K562 (cell line): ENCODE measurements around the gene TRMT2B. TPM values are rescaled to one million over a fixed set of nuclear protein-coding genes. Genes with fewer than 3 reads are reported as not detected.

Experiments
- ATAC-seq: fragments of 200-7000 bp; cut with Tn5 transposase; 3 replicates; pipeline ENCODE4 v1.9.1; 2020; ENCODE audit warnings: moderate library complexity
- BruUV-seq: library from RNA; stranded (reverse); fragments of 400-500 nt; replicated peaks from 2 replicates; lab custom pipeline; 2021; lab: Mats Ljungman, UMichigan
- CTCF ChIA-PET: fragments of 300-600 bp; formaldehyde crosslinking; extraction: SDS; loops from one replicate; lab custom pipeline; 2021; ENCODE audit warnings: low intra/inter-chr PET ratio; lab: Yijun Ruan, JAX
- POLR2A ChIA-PET: fragments of 300-600, 350-650 bp; sonication (Branson Sonifier 250); formaldehyde crosslinking; extraction: SDS; loops from one replicate; lab custom pipeline; 2021; ENCODE audit warnings: antibody characterized with exemption, inconsistent platforms; lab: Yijun Ruan, JAX
- DNase-seq, 4 experiments: peaks; one replicate each; pipeline versions ENCODE4 v3.0.0 to v3.0.0-alpha.2; 2011 to 2018; ENCODE audit warnings: low spot score in 3 of 4, mixed read lengths in 3 of 4; ENCODE audit errors: extremely low read depth in 1 of 4
- FAIRE-seq: peaks from 2 replicates; lab custom pipeline; 2011; peaks lifted over from hg19 to GRCh38; lab: Jason Lieb, UNC
- H2AFZ ChIP-seq: 2 replicates; pipeline ENCODE4 v1.6.0; 2011; ENCODE audit warnings: low read depth, low read length, control low read depth, inconsistent platforms
- H3K27ac ChIP-seq: fragments of 200-600 bp; 3 replicates; pipeline ENCODE4 v1.8.0; 2011; ENCODE audit warnings: low read depth, mild to moderate bottlenecking, control low read depth, inconsistent platforms, low read length, moderate library complexity, mixed read lengths; ENCODE audit errors: extremely low read depth
- H3K27me3 ChIP-seq, 2 experiments: fragments of 300-600 bp in 1 of 2; 2 replicates in 1 of 2; 3 replicates in 1 of 2; pipeline versions ENCODE4 v1.6.0 to v1.8.0; 2011; ENCODE audit warnings: inconsistent platforms in 2 of 2, low read length in 2 of 2, mild to moderate bottlenecking in 1 of 2, mixed read lengths in 1 of 2, moderate library complexity in 1 of 2; ENCODE audit not compliant: control insufficient read depth in 2 of 2, insufficient read depth in 2 of 2
- H3K36me3 ChIP-seq: fragments of 300-600 bp; 3 replicates; pipeline ENCODE4 v1.8.0; 2011; ENCODE audit warnings: mild to moderate bottlenecking, low read length, inconsistent platforms; ENCODE audit not compliant: control insufficient read depth, insufficient read depth
- H3K4me1 ChIP-seq, 2 experiments: fragments of 200-600 bp in 1 of 2; replicated peaks in 1 of 2; 2 replicates in 1 of 2; 3 replicates in 1 of 2; pipeline versions ENCODE4 v1.5.1 to v1.8.0; 2011; ENCODE audit warnings: inconsistent platforms in 2 of 2, low read length in 2 of 2, mild to moderate bottlenecking in 1 of 2, mixed read lengths in 1 of 2, moderate library complexity in 1 of 2; ENCODE audit not compliant: control insufficient read depth in 2 of 2, insufficient read depth in 2 of 2
- H3K4me2 ChIP-seq: 2 replicates; pipeline ENCODE4 v1.6.1; 2011; ENCODE audit warnings: low read length, control low read depth, inconsistent platforms, mixed read lengths; ENCODE audit not compliant: insufficient read depth
- H3K4me3 ChIP-seq: fragments of 200-600 bp; sonication (generic), shearing (Covaris generic); 2 replicates; pipeline ENCODE4 v1.5.1; 2016; ENCODE audit warnings: control low read depth, inconsistent platforms
- H3K79me2 ChIP-seq: fragments of 200-600 bp; 3 replicates; pipeline ENCODE4 v1.8.0; 2011; ENCODE audit warnings: low read length, inconsistent platforms; ENCODE audit not compliant: control insufficient read depth, insufficient read depth
- H3K9ac ChIP-seq, 2 experiments: 2 replicates each; pipeline versions ENCODE4 v1.6.0 to v1.6.1; 2011; ENCODE audit warnings: low read depth in 2 of 2, low read length in 2 of 2, control low read depth in 1 of 2, inconsistent platforms in 1 of 2, mild to moderate bottlenecking in 1 of 2, mixed read lengths in 1 of 2; ENCODE audit not compliant: insufficient read depth in 1 of 2
- H3K9me1 ChIP-seq: one replicate; pipeline ENCODE4 v1.6.0; 2011; ENCODE audit warnings: inconsistent platforms, mild to moderate bottlenecking, low read length, moderate library complexity; ENCODE audit not compliant: control insufficient read depth, insufficient read depth
- H3K9me3 ChIP-seq: replicated peaks from 2 replicates; pipeline ENCODE4 v1.5.1; 2011; ENCODE audit warnings: low read depth, low read length, inconsistent platforms; ENCODE audit not compliant: control insufficient read depth, insufficient read depth
- H4K20me1 ChIP-seq: replicated peaks from 2 replicates; pipeline ENCODE4 v1.6.1; 2011; ENCODE audit warnings: low read length, inconsistent platforms, mixed read lengths; ENCODE audit not compliant: control insufficient read depth, insufficient read depth
- FOXA1 ChIP-seq: fragments of 450-650 bp; IDR thresholded peaks from 2 replicates; pipeline ENCODE4 v1.6.1; 2016; ENCODE audit warnings: mild to moderate bottlenecking, borderline replicate concordance
- GATA2 ChIP-seq: sonication (generic); formaldehyde crosslinking; IDR thresholded peaks from 2 replicates; pipeline ENCODE4 v1.4.0; 2020; ENCODE audit warnings: mild to moderate bottlenecking, missing genetic modification reagents
- HCFC1 ChIP-seq: IDR thresholded peaks from 2 replicates; pipeline ENCODE4 v1.6.1; 2012; ENCODE audit warnings: low read depth, low read length, improper control_type of control experiment
- PHB ChIP-seq: fragments of 250-450 bp; sonication (Bioruptor Pico); IDR thresholded peaks from 2 replicates; pipeline ENCODE4 v1.5.0; 2021
- ZNF24 ChIP-seq: fragments of 450-650 bp; IDR thresholded peaks from 2 replicates; pipeline ENCODE4 v1.6.1; 2016
- WGBS: fragments of 100-300 bp; shearing (Covaris generic); methylation state at CpG from one replicate; pipeline ENCODE4 v1.1.6; 2016; ENCODE audit warnings: low coverage, mixed read lengths; ENCODE audit not compliant: insufficient coverage; ENCODE audit errors: missing lambda C conversion rate; 5-methylcytosine and 5-hydroxymethylcytosine counted together
- in situ Hi-C: fragments of 300-500 bp; cut with MboI; formaldehyde crosslinking; loops from 4 replicates; pipeline ENCODE4 v1.15.0; 2018; ENCODE audit warnings: inconsistent platforms, mixed read lengths
- intact Hi-C: fragments of 100-400 bp; cut with micrococcal nuclease; formaldehyde crosslinking; loops from 2 replicates; pipeline ENCODE4 v1.14.2; 2022
- polyA plus RNA-seq, 8 experiments: library from polyadenylated mRNA; depleted of rRNA in 4 of 8; stranded (reverse) in 5 of 8; unstranded in 3 of 8; fragments of >200 nt; fragmentation: Nextera tagmentation in 2 of 8; fragmentation: Illumina TruSeq in 1 of 8; extraction: Ambion mirVana in 2 of 8; extraction: Trizol in 1 of 8; gene quantifications; 2 replicates each; pipeline versions ENCODE4 v1.2.1 to v1.2.3, GENCODE V29; 2011 to 2014; ENCODE audit warnings: inconsistent platforms in 1 of 8, missing spikeins in 1 of 8
- total RNA-seq, 7 experiments: library from RNA; depleted of rRNA in 6 of 7; stranded (reverse); fragments of >200 nt in 6 of 7; fragmentation: Illumina TruSeq in 2 of 7; extraction: Trizol in 2 of 7; gene quantifications; 2 replicates each; pipeline versions ENCODE4 v1.2.1 to v1.2.3, GENCODE V29; 2011 to 2021; ENCODE audit warnings: low replicate concordance in 1 of 7
- TF ChIP-seq, protein P1 (sequence below), 3 experiments: IDR thresholded peaks in 2 of 3; conservative IDR thresholded peaks in 1 of 3; 2 replicates each; pipeline ENCODE4 v1.5.1; 2011 to 2012; ENCODE audit warnings: low read length in 3 of 3, mild to moderate bottlenecking in 3 of 3, control low read depth in 2 of 3, improper control_type of control experiment in 1 of 3, inconsistent platforms in 1 of 3, low read depth in 1 of 3, mixed read lengths in 1 of 3, moderate library complexity in 1 of 3; ENCODE audit not compliant: insufficient read depth in 2 of 3
- TF ChIP-seq, protein P2 (sequence below): fragments of 150-350 bp; conservative IDR thresholded peaks from 2 replicates; pipeline ENCODE4 v1.6.1; 2014; ENCODE audit warnings: low read length

The TRMT2B gene
- total and polyA plus RNA-seq, 9 of the 15 experiments (the other 6 are each of a cell fraction or from before 2014, with no cell fraction given) = 3.9 to 23.4 (median 18.1) TPM

DNA sequence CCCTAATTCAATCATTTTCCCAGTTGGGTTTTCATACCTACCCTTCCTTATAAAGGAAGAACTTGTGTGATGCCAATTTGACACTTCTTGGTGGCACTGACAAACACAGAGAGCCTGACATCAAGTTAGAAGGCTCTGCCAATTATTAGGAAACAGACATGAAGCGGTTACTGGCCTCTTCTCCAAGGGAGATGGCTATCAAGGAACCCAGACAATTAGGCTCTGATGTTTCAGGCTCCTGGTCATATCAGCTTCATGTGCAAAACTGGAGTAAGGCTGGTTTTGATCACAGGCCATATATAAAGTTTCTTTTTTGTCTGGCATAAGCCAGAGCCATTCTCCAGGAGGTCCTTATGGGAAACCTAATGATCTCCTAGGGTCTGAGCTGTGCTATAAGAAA is 82.0 kb downstream of the TRMT2B start:
- H3K9ac ChIP-seq = no peak overlapping the region
- no peak overlapping the region for H3K4me2 ChIP-seq
- no peak overlapping the region for H3K27ac ChIP-seq
- POLR2A ChIA-PET = no interaction called here
- 0% methylated on average over 1 of the region's 1 CpG for WGBS
- FAIRE-seq (no peak), ATAC-seq (no peak), DNase-seq (no peak)
- no peak for TF ChIP-seq PHB (CRISPR knock-in tag)
- TF ChIP-seq, protein P1, sequence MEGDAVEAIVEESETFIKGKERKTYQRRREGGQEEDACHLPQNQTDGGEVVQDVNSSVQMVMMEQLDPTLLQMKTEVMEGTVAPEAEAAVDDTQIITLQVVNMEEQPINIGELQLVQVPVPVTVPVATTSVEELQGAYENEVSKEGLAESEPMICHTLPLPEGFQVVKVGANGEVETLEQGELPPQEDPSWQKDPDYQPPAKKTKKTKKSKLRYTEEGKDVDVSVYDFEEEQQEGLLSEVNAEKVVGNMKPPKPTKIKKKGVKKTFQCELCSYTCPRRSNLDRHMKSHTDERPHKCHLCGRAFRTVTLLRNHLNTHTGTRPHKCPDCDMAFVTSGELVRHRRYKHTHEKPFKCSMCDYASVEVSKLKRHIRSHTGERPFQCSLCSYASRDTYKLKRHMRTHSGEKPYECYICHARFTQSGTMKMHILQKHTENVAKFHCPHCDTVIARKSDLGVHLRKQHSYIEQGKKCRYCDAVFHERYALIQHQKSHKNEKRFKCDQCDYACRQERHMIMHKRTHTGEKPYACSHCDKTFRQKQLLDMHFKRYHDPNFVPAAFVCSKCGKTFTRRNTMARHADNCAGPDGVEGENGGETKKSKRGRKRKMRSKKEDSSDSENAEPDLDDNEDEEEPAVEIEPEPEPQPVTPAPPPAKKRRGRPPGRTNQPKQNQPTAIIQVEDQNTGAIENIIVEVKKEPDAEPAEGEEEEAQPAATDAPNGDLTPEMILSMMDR (IDR thresholded peaks at IDR 0.05 in 2 of 3, conservative IDR thresholded peaks at IDR 0.05 in 1 of 3; ENCODE audit: insufficient read depth in 2 of 3, low read depth in 1 of 3, low read length in 3 of 3) = no peak
- no peak for TF ChIP-seq FOXA1
- no peak for TF ChIP-seq HCFC1
- no peak for TF ChIP-seq GATA2 (CRISPR knock-in tag)
- no peak for TF ChIP-seq ZNF24
- TF ChIP-seq, protein P2, sequence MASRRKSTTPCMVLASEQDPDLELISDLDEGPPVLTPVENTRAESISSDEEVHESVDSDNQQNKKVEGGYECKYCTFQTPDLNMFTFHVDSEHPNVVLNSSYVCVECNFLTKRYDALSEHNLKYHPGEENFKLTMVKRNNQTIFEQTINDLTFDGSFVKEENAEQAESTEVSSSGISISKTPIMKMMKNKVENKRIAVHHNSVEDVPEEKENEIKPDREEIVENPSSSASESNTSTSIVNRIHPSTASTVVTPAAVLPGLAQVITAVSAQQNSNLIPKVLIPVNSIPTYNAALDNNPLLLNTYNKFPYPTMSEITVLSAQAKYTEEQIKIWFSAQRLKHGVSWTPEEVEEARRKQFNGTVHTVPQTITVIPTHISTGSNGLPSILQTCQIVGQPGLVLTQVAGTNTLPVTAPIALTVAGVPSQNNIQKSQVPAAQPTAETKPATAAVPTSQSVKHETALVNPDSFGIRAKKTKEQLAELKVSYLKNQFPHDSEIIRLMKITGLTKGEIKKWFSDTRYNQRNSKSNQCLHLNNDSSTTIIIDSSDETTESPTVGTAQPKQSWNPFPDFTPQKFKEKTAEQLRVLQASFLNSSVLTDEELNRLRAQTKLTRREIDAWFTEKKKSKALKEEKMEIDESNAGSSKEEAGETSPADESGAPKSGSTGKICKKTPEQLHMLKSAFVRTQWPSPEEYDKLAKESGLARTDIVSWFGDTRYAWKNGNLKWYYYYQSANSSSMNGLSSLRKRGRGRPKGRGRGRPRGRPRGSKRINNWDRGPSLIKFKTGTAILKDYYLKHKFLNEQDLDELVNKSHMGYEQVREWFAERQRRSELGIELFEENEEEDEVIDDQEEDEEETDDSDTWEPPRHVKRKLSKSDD = no peak
- H3K4me1 ChIP-seq = no peaks in the 10 kb centered on the region
- H4K20me1 ChIP-seq = no peaks in the 10 kb centered on the region
- no peak overlapping the region for H2AFZ ChIP-seq
- no peaks in the 10 kb centered on the region for H3K36me3 ChIP-seq
- intact Hi-C loops = no loop called here
- H3K79me2 ChIP-seq = no peaks in the 10 kb centered on the region
- no TSS peak for BruUV-seq
- H3K9me3 ChIP-seq = no peaks in the 10 kb centered on the region
- CTCF ChIA-PET = no interaction called here
- H3K27me3 ChIP-seq = no peaks in the 10 kb centered on the region
- H3K4me3 ChIP-seq = no peak overlapping the region
- no peaks in the 10 kb centered on the region for H3K9me1 ChIP-seq
- in situ Hi-C loops = no loop called here
